ENCODE data around the gene CLCN6. TPM values are rescaled to one million over a fixed set of nuclear protein-coding genes. Genes with fewer than 3 reads are reported as not detected.
A peak's percentile ranks its signal among the peaks of the same experiment; 100 is the strongest.

CLCN6 gene
- total RNA-seq, 1 donor from 2014 or later: 30.4 TPM

- Mint-ChIP-seq H3K27ac (ENCODE audit: unreplicated experiment) (no peak overlapping the region), H3K36me3 (ENCODE audit: unreplicated experiment) (peaks cover 31% of the 10 kb centered on the region), H3K4me3 (ENCODE audit: unreplicated experiment) (no peak overlapping the region), H3K9me3 (ENCODE audit: unreplicated experiment) (no peaks in the 10 kb centered on the region), H3K4me1 (ENCODE audit: unreplicated experiment) (peaks cover 29% of the 10 kb centered on the region), H3K27me3 (ENCODE audit: unreplicated experiment) (no peaks in the 10 kb centered on the region)
- no peak for DNase-seq (ENCODE audit: extremely low spot score, unreplicated experiment)
- TF ChIP-seq CTCF (IDR thresholded peaks at IDR 0.05): no peak
These were observed 12.2 kb upstream of the CLCN6 start for GRCh38 chr1:11793819-11794218.

GRCh38 chr1:11794446-11795237 lies 11.3 kb upstream of the CLCN6 start:
- no peak for DNase-seq (ENCODE audit: extremely low spot score, unreplicated experiment)
- Mint-ChIP-seq H3K27me3 (ENCODE audit: unreplicated experiment) (no peaks in the 10 kb centered on the region), H3K27ac (ENCODE audit: unreplicated experiment) (no peak overlapping the region), H3K4me3 (ENCODE audit: unreplicated experiment) (no peak overlapping the region), H3K9me3 (ENCODE audit: unreplicated experiment) (no peaks in the 10 kb centered on the region), H3K36me3 (ENCODE audit: unreplicated experiment) (peaks cover 31% of the 10 kb centered on the region), H3K4me1 (ENCODE audit: unreplicated experiment) (peaks cover 26% of the 10 kb centered on the region)
- TF ChIP-seq CTCF (IDR thresholded peaks at IDR 0.05): no peak

GRCh38 chr1:11795238-11795890 lies 10.6 kb upstream of the CLCN6 start:
- Mint-ChIP-seq H3K4me1 (ENCODE audit: unreplicated experiment) (peaks cover 24% of the 10 kb centered on the region), H3K27me3 (ENCODE audit: unreplicated experiment) (no peaks in the 10 kb centered on the region), H3K9me3 (ENCODE audit: unreplicated experiment) (no peaks in the 10 kb centered on the region), H3K36me3 (ENCODE audit: unreplicated experiment) (peaks cover 34% of the 10 kb centered on the region), H3K4me3 (ENCODE audit: unreplicated experiment) (no peak overlapping the region), H3K27ac (ENCODE audit: unreplicated experiment) (peak overlapping the region; percentile 1)
- no peak for DNase-seq (ENCODE audit: extremely low spot score, unreplicated experiment)
- TF ChIP-seq CTCF (IDR thresholded peaks at IDR 0.05): no peak

GRCh38 chr1:11796036-11796828 lies 9.8 kb upstream of the CLCN6 start:
- peak overlapping the region; percentile 1 for H3K27ac Mint-ChIP-seq (ENCODE audit: unreplicated experiment)
- peaks cover 38% of the 10 kb centered on the region for H3K36me3 Mint-ChIP-seq (ENCODE audit: unreplicated experiment)
- no peak for TF ChIP-seq CTCF (IDR thresholded peaks at IDR 0.05)
- H3K4me3 Mint-ChIP-seq (ENCODE audit: unreplicated experiment): no peak overlapping the region
- no peaks in the 10 kb centered on the region for H3K9me3 Mint-ChIP-seq (ENCODE audit: unreplicated experiment)
- no peak for DNase-seq (ENCODE audit: extremely low spot score, unreplicated experiment)
- no peaks in the 10 kb centered on the region for H3K27me3 Mint-ChIP-seq (ENCODE audit: unreplicated experiment)
- H3K4me1 Mint-ChIP-seq (ENCODE audit: unreplicated experiment): peaks cover 17% of the 10 kb centered on the region
